Mesothelial cell of epicardium (in vitro differentiated cells): ENCODE measurements around the gene FBXO46. TPM values are rescaled to one million over a fixed set of nuclear protein-coding genes. Genes with fewer than 3 reads are reported as not detected.
A peak's percentile ranks its signal among the peaks of the same experiment; 100 is the strongest.

Source experiments
- DNase-seq, 2 experiments: peaks; one replicate each; pipeline ENCODE4 v3.0.0; 2021; ENCODE audit warnings: low spot score in 2 of 2; ENCODE audit not compliant: unreplicated experiment in 2 of 2
- H3K27ac Mint-ChIP-seq: 2 replicates; pipeline ENCODE4 v1.8.0; 2021; ENCODE audit warnings: mixed read lengths
- H3K27me3 Mint-ChIP-seq: 2 replicates; pipeline ENCODE4 v1.8.0; 2021; ENCODE audit warnings: low read depth, mixed read lengths
- H3K36me3 Mint-ChIP-seq: 2 replicates; pipeline ENCODE4 v1.8.0; 2021; ENCODE audit warnings: mixed read lengths
- H3K4me1 Mint-ChIP-seq: 2 replicates; pipeline ENCODE4 v1.8.0; 2021; ENCODE audit warnings: mixed read lengths
- H3K4me3 Mint-ChIP-seq: 2 replicates; pipeline ENCODE4 v1.8.0; 2021; ENCODE audit warnings: mild to moderate bottlenecking, moderate library complexity, mixed read lengths
- H3K9me3 Mint-ChIP-seq: 2 replicates; pipeline ENCODE4 v1.8.0; 2021; ENCODE audit warnings: mixed read lengths
- total RNA-seq: library from RNA; stranded (reverse); gene quantifications from 3 replicates; pipeline ENCODE4 v1.2.1, GENCODE V29; 2021
- TF ChIP-seq, protein P1 (sequence below): fragments of 200-600 bp; sonication (generic); IDR thresholded peaks from one replicate; pipeline ENCODE4 v1.5.0; 2021; ENCODE audit warnings: antibody characterized with exemption; ENCODE audit not compliant: unreplicated experiment

Gene FBXO46
- total RNA-seq, 1 donor from 2014 or later = 36.6 TPM

DNA sequence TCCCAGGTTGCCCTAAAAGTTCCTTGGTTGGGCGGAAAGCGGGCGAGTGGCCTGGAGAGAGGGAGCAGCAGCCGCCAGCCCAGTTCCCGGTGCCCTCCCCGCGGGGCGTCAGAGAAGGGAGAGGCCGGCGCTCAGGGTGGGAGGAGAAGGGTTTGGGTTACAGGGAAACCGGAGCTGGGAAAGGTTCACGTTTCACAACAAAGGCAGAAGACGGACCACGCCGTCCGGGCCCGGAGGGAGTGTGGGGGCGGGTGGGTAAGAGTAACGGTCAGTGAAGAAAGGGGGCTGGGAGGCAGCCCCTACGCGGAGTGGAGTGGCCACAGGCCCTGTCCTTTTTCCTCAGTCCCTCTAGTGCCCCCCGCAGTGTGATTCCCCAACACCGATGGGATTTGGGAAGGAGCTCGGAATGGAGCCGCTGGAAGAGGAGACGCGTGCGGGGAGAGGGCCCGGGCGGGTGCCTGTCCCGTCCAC is 36.7 kb upstream of the FBXO46 start:
- H3K4me1 Mint-ChIP-seq = peaks cover 29% of the 10 kb centered on the region
- peak overlapping the region; percentile 87 for H3K4me3 Mint-ChIP-seq
- TF ChIP-seq, protein P1, sequence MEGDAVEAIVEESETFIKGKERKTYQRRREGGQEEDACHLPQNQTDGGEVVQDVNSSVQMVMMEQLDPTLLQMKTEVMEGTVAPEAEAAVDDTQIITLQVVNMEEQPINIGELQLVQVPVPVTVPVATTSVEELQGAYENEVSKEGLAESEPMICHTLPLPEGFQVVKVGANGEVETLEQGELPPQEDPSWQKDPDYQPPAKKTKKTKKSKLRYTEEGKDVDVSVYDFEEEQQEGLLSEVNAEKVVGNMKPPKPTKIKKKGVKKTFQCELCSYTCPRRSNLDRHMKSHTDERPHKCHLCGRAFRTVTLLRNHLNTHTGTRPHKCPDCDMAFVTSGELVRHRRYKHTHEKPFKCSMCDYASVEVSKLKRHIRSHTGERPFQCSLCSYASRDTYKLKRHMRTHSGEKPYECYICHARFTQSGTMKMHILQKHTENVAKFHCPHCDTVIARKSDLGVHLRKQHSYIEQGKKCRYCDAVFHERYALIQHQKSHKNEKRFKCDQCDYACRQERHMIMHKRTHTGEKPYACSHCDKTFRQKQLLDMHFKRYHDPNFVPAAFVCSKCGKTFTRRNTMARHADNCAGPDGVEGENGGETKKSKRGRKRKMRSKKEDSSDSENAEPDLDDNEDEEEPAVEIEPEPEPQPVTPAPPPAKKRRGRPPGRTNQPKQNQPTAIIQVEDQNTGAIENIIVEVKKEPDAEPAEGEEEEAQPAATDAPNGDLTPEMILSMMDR = no peak
- peak overlapping the region; percentile 97 for H3K27ac Mint-ChIP-seq
- H3K27me3 Mint-ChIP-seq = no peaks in the 10 kb centered on the region
- H3K36me3 Mint-ChIP-seq = peaks cover 2% of the 10 kb centered on the region
- no peaks in the 10 kb centered on the region for H3K9me3 Mint-ChIP-seq
- DNase-seq = peak; percentile 60 to 77

DNA sequence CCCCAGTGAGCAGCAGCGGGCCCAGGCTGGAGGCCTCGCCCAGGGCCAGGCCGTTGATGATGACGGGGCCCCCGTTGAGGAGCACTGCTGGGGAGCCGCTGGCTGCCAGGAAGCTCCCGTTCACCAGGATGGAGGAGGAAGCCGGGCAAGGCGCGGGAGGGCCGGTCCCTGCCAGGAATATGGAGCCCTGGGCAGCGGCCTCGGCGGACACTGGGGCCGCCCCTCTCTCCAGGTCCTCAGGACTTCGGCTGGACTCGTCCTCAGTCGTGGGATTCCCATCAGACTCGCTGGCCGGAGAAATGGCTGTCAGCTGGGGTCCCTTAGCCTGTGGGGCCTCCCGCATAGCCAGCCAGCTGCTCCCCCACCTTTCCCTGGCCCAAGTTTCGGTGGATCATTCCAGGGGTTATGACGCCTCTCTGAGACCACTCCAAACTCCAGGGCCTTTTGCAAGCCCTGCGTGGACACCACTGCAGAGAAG is 36.2 kb upstream of the FBXO46 start:
- H3K4me1 Mint-ChIP-seq = peaks cover 29% of the 10 kb centered on the region
- TF ChIP-seq, protein P1 = no peak
- peak overlapping the region; percentile 87 for H3K4me3 Mint-ChIP-seq
- H3K36me3 Mint-ChIP-seq = peaks cover 2% of the 10 kb centered on the region
- no peak for DNase-seq
- H3K27me3 Mint-ChIP-seq = peaks cover 1% of the 10 kb centered on the region
- peak overlapping the region; percentile 97 for H3K27ac Mint-ChIP-seq
- H3K9me3 Mint-ChIP-seq = no peaks in the 10 kb centered on the region

DNA sequence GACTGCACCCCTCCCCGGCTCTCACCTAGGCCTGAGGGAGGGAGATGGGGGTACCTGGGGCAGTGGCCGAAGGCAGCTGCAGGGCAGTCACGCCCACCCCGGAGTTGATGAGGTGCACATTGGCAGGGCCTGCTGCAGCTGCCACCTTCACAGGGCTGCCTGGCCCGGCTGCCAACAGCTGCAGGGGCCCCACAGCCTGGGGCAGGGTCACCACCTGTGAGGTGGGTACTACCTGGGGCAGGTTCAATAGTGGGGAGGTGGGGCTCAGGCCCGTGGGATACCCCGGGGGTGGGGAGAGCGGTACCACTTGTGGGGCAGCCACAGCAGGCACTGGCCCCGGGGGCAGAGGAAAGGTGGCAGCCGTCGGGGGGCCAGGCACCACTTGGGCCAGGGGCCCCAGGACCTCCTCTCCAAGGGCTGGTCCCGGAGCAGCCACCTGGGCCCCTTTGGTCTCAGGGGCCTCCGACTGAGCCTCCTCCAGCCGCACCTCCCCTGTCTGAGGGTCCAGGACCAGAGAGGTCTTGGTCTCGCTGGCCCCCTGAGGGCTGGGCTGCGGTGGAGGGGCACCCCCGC is 35.7 kb upstream of the FBXO46 start:
- TF ChIP-seq, protein P1 = no peak
- Mint-ChIP-seq H3K4me1 (peaks cover 29% of the 10 kb centered on the region), H3K36me3 (peaks cover 2% of the 10 kb centered on the region)

DNA sequence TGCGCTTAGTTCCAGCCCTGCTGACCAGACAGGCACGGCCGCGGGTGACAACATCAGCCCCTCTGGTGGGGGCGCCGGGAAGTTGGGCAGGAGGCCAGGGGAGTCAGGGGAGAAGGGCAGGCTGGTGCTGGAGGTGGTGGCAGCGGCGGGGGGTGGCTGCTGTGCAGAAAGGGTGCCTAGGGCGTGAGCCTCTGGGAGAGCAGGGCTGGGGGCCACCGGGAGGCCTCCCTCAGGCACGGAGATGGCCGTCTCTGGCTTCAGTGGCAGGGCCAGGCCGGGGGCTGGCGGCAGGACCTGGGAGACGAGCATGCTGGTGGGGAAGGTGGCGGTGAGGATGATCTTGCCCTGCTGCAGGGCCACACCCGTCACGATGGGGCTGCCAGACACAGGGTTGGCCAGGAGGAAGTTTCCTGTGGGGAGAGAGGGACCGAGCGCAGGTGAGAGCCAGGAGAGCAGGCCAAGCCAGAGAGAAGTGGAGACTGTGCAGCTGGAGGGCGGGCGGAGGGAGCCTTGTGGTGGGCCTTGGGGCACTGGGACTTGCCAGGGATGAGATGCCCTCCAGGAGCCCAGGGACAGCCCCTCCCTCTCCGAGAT is 35.1 kb upstream of the FBXO46 start:
- TF ChIP-seq, protein P1 = no peak

More for the DNA sequence above, 35.7 kb upstream of the FBXO46 start:
- Mint-ChIP-seq H3K27me3 (peaks cover 1% of the 10 kb centered on the region), H3K9me3 (no peaks in the 10 kb centered on the region), H3K4me3 (peak overlapping the region; percentile 54), H3K27ac (no peak overlapping the region)
- DNase-seq = no peak

DNA sequence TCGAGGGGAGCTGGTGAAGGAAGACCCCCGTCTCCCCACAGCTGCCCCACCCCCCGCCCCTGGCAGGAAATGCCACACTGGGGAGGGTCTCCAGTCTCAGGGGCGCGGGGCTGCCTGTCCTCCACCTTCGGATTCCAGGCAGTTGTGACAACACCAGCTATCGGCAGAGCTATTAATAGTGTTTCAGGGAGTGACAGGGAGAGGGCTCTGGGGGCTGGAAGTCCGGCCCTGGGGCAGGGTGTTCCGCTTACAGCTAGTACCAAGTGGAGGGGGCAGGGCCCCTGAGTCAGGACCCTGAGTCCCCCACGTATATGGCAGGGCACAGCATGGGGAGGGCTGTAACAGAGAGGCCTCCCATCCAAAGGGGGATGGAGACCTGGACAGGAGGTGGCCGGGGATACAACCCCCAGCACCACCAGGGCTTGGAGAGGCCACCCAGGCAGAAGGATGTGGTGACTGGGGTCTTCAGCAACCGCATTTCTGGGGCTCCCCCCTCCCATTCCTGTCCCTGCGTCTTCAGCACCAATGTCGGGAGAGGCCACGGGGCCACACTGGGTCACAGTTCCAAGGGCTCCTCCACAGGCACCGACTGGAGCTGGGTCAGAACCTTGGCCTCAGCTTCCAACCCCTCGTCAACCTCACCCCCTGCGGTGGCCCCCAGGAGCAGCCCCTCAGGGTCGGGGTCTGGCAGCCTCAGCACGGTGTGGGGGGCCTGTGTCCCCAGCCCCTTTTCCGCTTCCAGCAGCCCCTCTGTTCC is 34.4 kb upstream of the FBXO46 start:
- no peaks in the 10 kb centered on the region for H3K9me3 Mint-ChIP-seq
- TF ChIP-seq, protein P1 = no peak
- DNase-seq = no peak
- peaks cover 25% of the 10 kb centered on the region for H3K4me1 Mint-ChIP-seq
- H3K36me3 Mint-ChIP-seq = peaks cover 2% of the 10 kb centered on the region
- peak overlapping the region; percentile 53 for H3K4me3 Mint-ChIP-seq
- peak overlapping the region; percentile 89 for H3K27ac Mint-ChIP-seq
- peaks cover 1% of the 10 kb centered on the region for H3K27me3 Mint-ChIP-seq

More for the DNA sequence above, 35.1 kb upstream of the FBXO46 start:
- peak overlapping the region; percentile 54 for H3K4me3 Mint-ChIP-seq
- H3K36me3 Mint-ChIP-seq = peaks cover 2% of the 10 kb centered on the region
- H3K4me1 Mint-ChIP-seq = peaks cover 25% of the 10 kb centered on the region
- H3K9me3 Mint-ChIP-seq = no peaks in the 10 kb centered on the region
- H3K27ac Mint-ChIP-seq = peak overlapping the region; percentile 77
- DNase-seq = no peak
- H3K27me3 Mint-ChIP-seq = peaks cover 1% of the 10 kb centered on the region
